H9 (cell line): ENCODE data around the gene DOCK10. TPM values are rescaled to one million over a fixed set of nuclear protein-coding genes. Genes with fewer than 3 reads are reported as not detected.

Source experiments
- DNase-seq: peaks from one replicate; pipeline ENCODE4 v3.0.0-alpha.2; 2017
- H2AFZ ChIP-seq: one replicate; pipeline ENCODE4 v1.6.1; 2013; ENCODE audit warnings: mild to moderate bottlenecking, low read length, control low read depth, moderate library complexity
- H2AK5ac ChIP-seq: 2 replicates; pipeline ENCODE4 v1.6.1; 2013; ENCODE audit warnings: low read length, control low read depth, mixed read lengths; ENCODE audit not compliant: insufficient read length
- H2BK120ac ChIP-seq: one replicate; pipeline ENCODE4 v1.6.1; 2013; ENCODE audit warnings: low read depth, mild to moderate bottlenecking, low read length, control low read depth, inconsistent platforms; ENCODE audit not compliant: poor library complexity, severe bottlenecking
- H2BK12ac ChIP-seq: 2 replicates; pipeline ENCODE4 v1.6.1; 2013; ENCODE audit warnings: low read length, control low read depth, mixed read lengths, low read depth; ENCODE audit not compliant: insufficient read length
- H2BK15ac ChIP-seq: 2 replicates; pipeline ENCODE4 v1.6.1; 2013; ENCODE audit warnings: low read depth, low read length, control low read depth
- H2BK20ac ChIP-seq: one replicate; pipeline ENCODE4 v1.6.1; 2013; ENCODE audit warnings: low read depth, mild to moderate bottlenecking, low read length, control low read depth, inconsistent platforms; ENCODE audit not compliant: poor library complexity, severe bottlenecking
- H2BK5ac ChIP-seq: 2 replicates; pipeline ENCODE4 v1.6.1; 2013; ENCODE audit warnings: low read length, control low read depth, mixed read lengths; ENCODE audit not compliant: insufficient read length
- H3K14ac ChIP-seq: 2 replicates; pipeline ENCODE4 v1.6.1; 2013; ENCODE audit warnings: low read length, control low read depth; ENCODE audit not compliant: insufficient read depth
- H3K18ac ChIP-seq: 2 replicates; pipeline ENCODE4 v1.6.1; 2013; ENCODE audit warnings: low read depth, mild to moderate bottlenecking, mixed read lengths, low read length, control low read depth; ENCODE audit not compliant: insufficient read length
- H3K23ac ChIP-seq: 2 replicates; pipeline ENCODE4 v1.6.1; 2013; ENCODE audit warnings: low read length, control low read depth, mixed read lengths, low read depth; ENCODE audit not compliant: insufficient read length
- H3K23me2 ChIP-seq: 2 replicates; pipeline ENCODE4 v1.6.1; 2013; ENCODE audit warnings: low read depth, mild to moderate bottlenecking, mixed read lengths, low read length, control low read depth; ENCODE audit not compliant: insufficient read length, poor library complexity, severe bottlenecking
- H3K27ac ChIP-seq: 2 replicates; pipeline ENCODE4 v1.5.1; 2013; ENCODE audit warnings: low read length, control low read depth, mixed read lengths, low read depth; ENCODE audit not compliant: insufficient read length
- H3K27me3 ChIP-seq: 2 replicates; pipeline ENCODE4 v1.6.1; 2013; ENCODE audit warnings: low read length, control low read depth, inconsistent platforms; ENCODE audit not compliant: insufficient read depth
- H3K4ac ChIP-seq: 2 replicates; pipeline ENCODE4 v1.6.1; 2013; ENCODE audit warnings: low read depth, mild to moderate bottlenecking, control low read depth, inconsistent platforms, low read length, moderate library complexity
- H3K4me1 ChIP-seq: 2 replicates; pipeline ENCODE4 v1.6.1; 2013; ENCODE audit warnings: low read length, control low read depth, inconsistent platforms; ENCODE audit not compliant: insufficient read depth
- H3K4me2 ChIP-seq: 2 replicates; pipeline ENCODE4 v1.6.1; 2013; ENCODE audit warnings: low read length, control low read depth, mixed read lengths; ENCODE audit not compliant: insufficient read length, insufficient read depth
- H3K56ac ChIP-seq: 2 replicates; pipeline ENCODE4 v1.6.1; 2013; ENCODE audit warnings: low read depth, mild to moderate bottlenecking, mixed read lengths, low read length, control low read depth; ENCODE audit not compliant: insufficient read length
- H3K79me1 ChIP-seq: 2 replicates; pipeline ENCODE4 v1.6.1; 2013; ENCODE audit warnings: low read depth, mild to moderate bottlenecking, moderate library complexity, low read length, control low read depth, inconsistent platforms; ENCODE audit not compliant: insufficient read depth, poor library complexity, severe bottlenecking
- H3K79me2 ChIP-seq: 2 replicates; pipeline ENCODE4 v1.6.1; 2013; ENCODE audit warnings: low read length, control low read depth, inconsistent platforms; ENCODE audit not compliant: insufficient read depth
- H3K9ac ChIP-seq: 2 replicates; pipeline ENCODE4 v1.6.1; 2013; ENCODE audit warnings: low read length, control low read depth, mixed read lengths; ENCODE audit not compliant: insufficient read length; ENCODE audit errors: extremely low read depth
- H3K9me3 ChIP-seq: one replicate; pipeline ENCODE4 v1.6.1; 2013; ENCODE audit warnings: low read depth, low read length, inconsistent platforms; ENCODE audit not compliant: control insufficient read depth
- H3T11ph ChIP-seq: one replicate; pipeline ENCODE4 v1.6.1; 2013; ENCODE audit warnings: mild to moderate bottlenecking, low read length, control low read depth, inconsistent platforms
- H4K20me1 ChIP-seq: one replicate; pipeline ENCODE4 v1.6.1; 2013; ENCODE audit not compliant: control insufficient read depth, insufficient read length, insufficient read depth
- H4K5ac ChIP-seq: 2 replicates; pipeline ENCODE4 v1.6.1; 2013; ENCODE audit warnings: low read depth, mild to moderate bottlenecking, mixed read lengths, low read length, control low read depth; ENCODE audit not compliant: insufficient read length
- H4K8ac ChIP-seq: replicated peaks from 2 replicates; pipeline ENCODE4 v1.6.1; 2013; ENCODE audit warnings: low read length, control low read depth, mixed read lengths, low read depth; ENCODE audit not compliant: insufficient read length
- H4K91ac ChIP-seq: 2 replicates; pipeline ENCODE4 v1.6.1; 2013; ENCODE audit warnings: low read depth, mild to moderate bottlenecking, moderate library complexity, mixed read lengths, low read length, control low read depth; ENCODE audit not compliant: insufficient read length
- H3K27ac Mint-ChIP-seq, 3 experiments: 2 replicates in 2 of 3; 3 replicates in 1 of 3; pipeline ENCODE4 v1.8.0; 2020 to 2021; ENCODE audit warnings: mixed read lengths in 3 of 3, mild to moderate bottlenecking in 1 of 3, moderate library complexity in 1 of 3
- H3K27me3 Mint-ChIP-seq: 2 replicates; pipeline ENCODE4 v1.8.0; 2021; ENCODE audit warnings: low read depth, mild to moderate bottlenecking, moderate library complexity, mixed read lengths
- H3K36me3 Mint-ChIP-seq, 3 experiments: 2 replicates in 2 of 3; 3 replicates in 1 of 3; pipeline ENCODE4 v1.8.0; 2020 to 2021; ENCODE audit warnings: low read depth in 3 of 3, mixed read lengths in 3 of 3; ENCODE audit not compliant: insufficient read depth in 1 of 3
- H3K4me1 Mint-ChIP-seq, 2 experiments: 2 replicates each; pipeline ENCODE4 v1.8.0; 2020; ENCODE audit warnings: mixed read lengths in 2 of 2
- H3K4me3 Mint-ChIP-seq, 2 experiments: 2 replicates in 1 of 2; 3 replicates in 1 of 2; pipeline ENCODE4 v1.8.0; 2020 to 2021; ENCODE audit warnings: mild to moderate bottlenecking in 2 of 2, mixed read lengths in 2 of 2, moderate library complexity in 1 of 2
- H3K9me3 Mint-ChIP-seq, 2 experiments: 2 replicates in 1 of 2; 3 replicates in 1 of 2; pipeline ENCODE4 v1.8.0; 2020; ENCODE audit warnings: mild to moderate bottlenecking in 2 of 2, mixed read lengths in 2 of 2, moderate library complexity in 1 of 2
- WGBS: extraction: QIAGEN DNeasy Blood & Tissue Kit; methylation state at CpG from one replicate; pipeline ENCODE4 v1.1.7; 2013; ENCODE audit warnings: missing lambda C conversion rate, low lambda C conversion rate, mixed read lengths; ENCODE audit not compliant: insufficient read length; ENCODE audit errors: extremely low coverage; 5-methylcytosine and 5-hydroxymethylcytosine counted together
- total RNA-seq: library from RNA; stranded (reverse); gene quantifications from 2 replicates; pipeline ENCODE4 v1.2.1, GENCODE V29; 2021
- TF ChIP-seq, protein P1 (sequence below): fragments of 200-600 bp; sonication (generic); conservative IDR thresholded peaks from 3 replicates; pipeline ENCODE4 v1.8.0; 2021; ENCODE audit warnings: antibody characterized with exemption, mild to moderate bottlenecking

The DOCK10 gene
- total RNA-seq, 1 experiment from 2014 or later: 0.79 TPM

DNA sequence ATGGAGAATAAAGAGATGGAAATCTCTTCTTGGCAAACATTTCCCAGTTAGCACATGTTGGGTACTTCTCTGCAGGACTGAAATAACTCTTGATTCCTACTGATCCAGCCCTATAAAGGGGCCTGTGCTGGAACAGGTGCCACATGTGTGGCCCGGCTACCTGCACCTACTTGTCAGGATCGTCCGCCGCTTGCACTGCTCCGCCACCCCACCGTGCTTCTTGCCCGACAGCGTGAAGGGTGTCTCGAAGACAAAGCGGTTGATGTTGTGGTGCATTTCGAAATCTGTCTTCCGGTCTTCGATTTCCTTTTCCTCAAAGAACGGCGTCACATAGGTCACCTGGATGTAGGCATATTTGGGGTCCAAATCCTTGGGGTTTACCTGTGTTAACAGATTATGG is 267.5 kb downstream of the DOCK10 start:
- no peak overlapping the region; the same call in 1 of the 2 replicates for H3K14ac ChIP-seq
- no peaks in the 10 kb centered on the region for H4K20me1 ChIP-seq
- Mint-ChIP-seq H3K27ac (peak overlapping the region in 1 of 3 experiments; percentile 40; a peak in 1 of 7 replicates), H3K9me3 (no peaks in the 10 kb centered on the region; a peak in 1 of 5 replicates), H3K36me3 (no peaks in the 10 kb centered on the region), H3K27me3 (no peaks in the 10 kb centered on the region), H3K4me1 (peaks cover 9 to 10% of the 10 kb centered on the region in 2 experiments), H3K4me3 (no peak overlapping the region)
- no peak overlapping the region for H3T11ph ChIP-seq
- no peak overlapping the region for H2AFZ ChIP-seq
- TF ChIP-seq, protein P1, sequence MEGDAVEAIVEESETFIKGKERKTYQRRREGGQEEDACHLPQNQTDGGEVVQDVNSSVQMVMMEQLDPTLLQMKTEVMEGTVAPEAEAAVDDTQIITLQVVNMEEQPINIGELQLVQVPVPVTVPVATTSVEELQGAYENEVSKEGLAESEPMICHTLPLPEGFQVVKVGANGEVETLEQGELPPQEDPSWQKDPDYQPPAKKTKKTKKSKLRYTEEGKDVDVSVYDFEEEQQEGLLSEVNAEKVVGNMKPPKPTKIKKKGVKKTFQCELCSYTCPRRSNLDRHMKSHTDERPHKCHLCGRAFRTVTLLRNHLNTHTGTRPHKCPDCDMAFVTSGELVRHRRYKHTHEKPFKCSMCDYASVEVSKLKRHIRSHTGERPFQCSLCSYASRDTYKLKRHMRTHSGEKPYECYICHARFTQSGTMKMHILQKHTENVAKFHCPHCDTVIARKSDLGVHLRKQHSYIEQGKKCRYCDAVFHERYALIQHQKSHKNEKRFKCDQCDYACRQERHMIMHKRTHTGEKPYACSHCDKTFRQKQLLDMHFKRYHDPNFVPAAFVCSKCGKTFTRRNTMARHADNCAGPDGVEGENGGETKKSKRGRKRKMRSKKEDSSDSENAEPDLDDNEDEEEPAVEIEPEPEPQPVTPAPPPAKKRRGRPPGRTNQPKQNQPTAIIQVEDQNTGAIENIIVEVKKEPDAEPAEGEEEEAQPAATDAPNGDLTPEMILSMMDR: no peak
- no peak overlapping the region for H3K23ac ChIP-seq
- no peak overlapping the region for H2BK120ac ChIP-seq
- H3K9ac ChIP-seq: no peak overlapping the region
- H3K4me2 ChIP-seq: no peak overlapping the region
- no peaks in the 10 kb centered on the region for H3K79me1 ChIP-seq
- H4K91ac ChIP-seq: no peak overlapping the region
- no peak overlapping the region for H4K5ac ChIP-seq
- H3K27me3 ChIP-seq: no peaks in the 10 kb centered on the region
- H2BK5ac ChIP-seq: no peak overlapping the region
- no peak overlapping the region for H2AK5ac ChIP-seq
- no peaks in the 10 kb centered on the region for H3K23me2 ChIP-seq
- no peak for DNase-seq
- no peak overlapping the region for H4K8ac ChIP-seq
- no peak overlapping the region for H2BK12ac ChIP-seq
- no CpG with 5 or more reads among the region's 15 CpGs for WGBS
- H3K9me3 ChIP-seq: no peaks in the 10 kb centered on the region
- H3K79me2 ChIP-seq: no peaks in the 10 kb centered on the region
- no peak overlapping the region for H3K18ac ChIP-seq
- H2BK15ac ChIP-seq: 0 out of 2 replicates have a peak overlapping the region, but pooled peaks have one; percentile 83
- H3K27ac ChIP-seq: no peak overlapping the region
- no peak overlapping the region for H3K4ac ChIP-seq
- H3K4me1 ChIP-seq: no peaks in the 10 kb centered on the region; the same call in 1 of the 2 replicates
- no peak overlapping the region for H2BK20ac ChIP-seq
- no peak overlapping the region for H3K56ac ChIP-seq
